H9 (cell line): ENCODE measurements around the gene TBCK. TPM values are rescaled to one million over a fixed set of nuclear protein-coding genes. Genes with fewer than 3 reads are reported as not detected.

Experiments used
- DNase-seq: peaks from one replicate; pipeline ENCODE4 v3.0.0-alpha.2; 2017
- H2AFZ ChIP-seq: one replicate; pipeline ENCODE4 v1.6.1; 2013; ENCODE audit warnings: mild to moderate bottlenecking, low read length, control low read depth, moderate library complexity
- H2AK5ac ChIP-seq: 2 replicates; pipeline ENCODE4 v1.6.1; 2013; ENCODE audit warnings: low read length, control low read depth, mixed read lengths; ENCODE audit not compliant: insufficient read length
- H2BK120ac ChIP-seq: one replicate; pipeline ENCODE4 v1.6.1; 2013; ENCODE audit warnings: low read depth, mild to moderate bottlenecking, low read length, control low read depth, inconsistent platforms; ENCODE audit not compliant: poor library complexity, severe bottlenecking
- H2BK12ac ChIP-seq: 2 replicates; pipeline ENCODE4 v1.6.1; 2013; ENCODE audit warnings: low read length, control low read depth, mixed read lengths, low read depth; ENCODE audit not compliant: insufficient read length
- H2BK15ac ChIP-seq: 2 replicates; pipeline ENCODE4 v1.6.1; 2013; ENCODE audit warnings: low read depth, low read length, control low read depth
- H2BK20ac ChIP-seq: one replicate; pipeline ENCODE4 v1.6.1; 2013; ENCODE audit warnings: low read depth, mild to moderate bottlenecking, low read length, control low read depth, inconsistent platforms; ENCODE audit not compliant: poor library complexity, severe bottlenecking
- H2BK5ac ChIP-seq: 2 replicates; pipeline ENCODE4 v1.6.1; 2013; ENCODE audit warnings: low read length, control low read depth, mixed read lengths; ENCODE audit not compliant: insufficient read length
- H3K14ac ChIP-seq: 2 replicates; pipeline ENCODE4 v1.6.1; 2013; ENCODE audit warnings: low read length, control low read depth; ENCODE audit not compliant: insufficient read depth
- H3K18ac ChIP-seq: 2 replicates; pipeline ENCODE4 v1.6.1; 2013; ENCODE audit warnings: low read depth, mild to moderate bottlenecking, mixed read lengths, low read length, control low read depth; ENCODE audit not compliant: insufficient read length
- H3K23ac ChIP-seq: 2 replicates; pipeline ENCODE4 v1.6.1; 2013; ENCODE audit warnings: low read length, control low read depth, mixed read lengths, low read depth; ENCODE audit not compliant: insufficient read length
- H3K23me2 ChIP-seq: 2 replicates; pipeline ENCODE4 v1.6.1; 2013; ENCODE audit warnings: low read depth, mild to moderate bottlenecking, mixed read lengths, low read length, control low read depth; ENCODE audit not compliant: insufficient read length, poor library complexity, severe bottlenecking
- H3K27ac ChIP-seq: 2 replicates; pipeline ENCODE4 v1.5.1; 2013; ENCODE audit warnings: low read length, control low read depth, mixed read lengths, low read depth; ENCODE audit not compliant: insufficient read length
- H3K27me3 ChIP-seq: 2 replicates; pipeline ENCODE4 v1.6.1; 2013; ENCODE audit warnings: low read length, control low read depth, inconsistent platforms; ENCODE audit not compliant: insufficient read depth
- H3K4ac ChIP-seq: 2 replicates; pipeline ENCODE4 v1.6.1; 2013; ENCODE audit warnings: low read depth, mild to moderate bottlenecking, control low read depth, inconsistent platforms, low read length, moderate library complexity
- H3K4me1 ChIP-seq: 2 replicates; pipeline ENCODE4 v1.6.1; 2013; ENCODE audit warnings: low read length, control low read depth, inconsistent platforms; ENCODE audit not compliant: insufficient read depth
- H3K4me2 ChIP-seq: 2 replicates; pipeline ENCODE4 v1.6.1; 2013; ENCODE audit warnings: low read length, control low read depth, mixed read lengths; ENCODE audit not compliant: insufficient read length, insufficient read depth
- H3K56ac ChIP-seq: 2 replicates; pipeline ENCODE4 v1.6.1; 2013; ENCODE audit warnings: low read depth, mild to moderate bottlenecking, mixed read lengths, low read length, control low read depth; ENCODE audit not compliant: insufficient read length
- H3K79me1 ChIP-seq: 2 replicates; pipeline ENCODE4 v1.6.1; 2013; ENCODE audit warnings: low read depth, mild to moderate bottlenecking, moderate library complexity, low read length, control low read depth, inconsistent platforms; ENCODE audit not compliant: insufficient read depth, poor library complexity, severe bottlenecking
- H3K79me2 ChIP-seq: 2 replicates; pipeline ENCODE4 v1.6.1; 2013; ENCODE audit warnings: low read length, control low read depth, inconsistent platforms; ENCODE audit not compliant: insufficient read depth
- H3K9ac ChIP-seq: 2 replicates; pipeline ENCODE4 v1.6.1; 2013; ENCODE audit warnings: low read length, control low read depth, mixed read lengths; ENCODE audit not compliant: insufficient read length; ENCODE audit errors: extremely low read depth
- H3K9me3 ChIP-seq: one replicate; pipeline ENCODE4 v1.6.1; 2013; ENCODE audit warnings: low read depth, low read length, inconsistent platforms; ENCODE audit not compliant: control insufficient read depth
- H3T11ph ChIP-seq: one replicate; pipeline ENCODE4 v1.6.1; 2013; ENCODE audit warnings: mild to moderate bottlenecking, low read length, control low read depth, inconsistent platforms
- H4K20me1 ChIP-seq: one replicate; pipeline ENCODE4 v1.6.1; 2013; ENCODE audit not compliant: control insufficient read depth, insufficient read length, insufficient read depth
- H4K5ac ChIP-seq: 2 replicates; pipeline ENCODE4 v1.6.1; 2013; ENCODE audit warnings: low read depth, mild to moderate bottlenecking, mixed read lengths, low read length, control low read depth; ENCODE audit not compliant: insufficient read length
- H4K8ac ChIP-seq: replicated peaks from 2 replicates; pipeline ENCODE4 v1.6.1; 2013; ENCODE audit warnings: low read length, control low read depth, mixed read lengths, low read depth; ENCODE audit not compliant: insufficient read length
- H4K91ac ChIP-seq: 2 replicates; pipeline ENCODE4 v1.6.1; 2013; ENCODE audit warnings: low read depth, mild to moderate bottlenecking, moderate library complexity, mixed read lengths, low read length, control low read depth; ENCODE audit not compliant: insufficient read length
- H3K27ac Mint-ChIP-seq, 3 experiments: 2 replicates in 2 of 3; 3 replicates in 1 of 3; pipeline ENCODE4 v1.8.0; 2020 to 2021; ENCODE audit warnings: mixed read lengths in 3 of 3, mild to moderate bottlenecking in 1 of 3, moderate library complexity in 1 of 3
- H3K27me3 Mint-ChIP-seq: 2 replicates; pipeline ENCODE4 v1.8.0; 2021; ENCODE audit warnings: low read depth, mild to moderate bottlenecking, moderate library complexity, mixed read lengths
- H3K36me3 Mint-ChIP-seq, 3 experiments: 2 replicates in 2 of 3; 3 replicates in 1 of 3; pipeline ENCODE4 v1.8.0; 2020 to 2021; ENCODE audit warnings: low read depth in 3 of 3, mixed read lengths in 3 of 3; ENCODE audit not compliant: insufficient read depth in 1 of 3
- H3K4me1 Mint-ChIP-seq, 2 experiments: 2 replicates each; pipeline ENCODE4 v1.8.0; 2020; ENCODE audit warnings: mixed read lengths in 2 of 2
- H3K4me3 Mint-ChIP-seq, 2 experiments: 2 replicates in 1 of 2; 3 replicates in 1 of 2; pipeline ENCODE4 v1.8.0; 2020 to 2021; ENCODE audit warnings: mild to moderate bottlenecking in 2 of 2, mixed read lengths in 2 of 2, moderate library complexity in 1 of 2
- H3K9me3 Mint-ChIP-seq, 2 experiments: 2 replicates in 1 of 2; 3 replicates in 1 of 2; pipeline ENCODE4 v1.8.0; 2020; ENCODE audit warnings: mild to moderate bottlenecking in 2 of 2, mixed read lengths in 2 of 2, moderate library complexity in 1 of 2
- CTCF ChIP-seq: fragments of 200-600 bp; sonication (generic); conservative IDR thresholded peaks from 3 replicates; pipeline ENCODE4 v1.8.0; 2021; ENCODE audit warnings: antibody characterized with exemption, mild to moderate bottlenecking
- WGBS: extraction: QIAGEN DNeasy Blood & Tissue Kit; methylation state at CpG from one replicate; pipeline ENCODE4 v1.1.7; 2013; ENCODE audit warnings: missing lambda C conversion rate, low lambda C conversion rate, mixed read lengths; ENCODE audit not compliant: insufficient read length; ENCODE audit errors: extremely low coverage; 5-methylcytosine and 5-hydroxymethylcytosine counted together
- total RNA-seq: library from RNA; stranded (reverse); gene quantifications from 2 replicates; pipeline ENCODE4 v1.2.1, GENCODE V29; 2021

Gene TBCK
- total RNA-seq, 1 experiment from 2014 or later, result 22.1 TPM

GRCh38 chr4:106353786-106354185, 37.8 kb upstream of the TBCK start:
- Histone ChIP-seq H2BK15ac (no peak overlapping the region), H3K4me1 (no peaks in the 10 kb centered on the region), H3K27me3 (no peaks in the 10 kb centered on the region), H3K18ac (no peak overlapping the region), H2BK12ac (no peak overlapping the region), H2BK5ac (no peak overlapping the region), H4K91ac (no peak overlapping the region), H4K20me1 (no peaks in the 10 kb centered on the region), H2BK20ac (no peak overlapping the region), H3K9me3 (no peaks in the 10 kb centered on the region), H3K23ac (no peak overlapping the region), H3K9ac (no peak overlapping the region), H3K79me2 (no peaks in the 10 kb centered on the region), H4K5ac (no peak overlapping the region), H2BK120ac (no peak overlapping the region), H3K56ac (no peak overlapping the region), H3K4ac (no peak overlapping the region), H3K4me2 (no peak overlapping the region), H3K27ac (no peak overlapping the region), H3T11ph (no peak overlapping the region), H3K79me1 (no peaks in the 10 kb centered on the region), H3K14ac (no peak overlapping the region), H3K23me2 (no peaks in the 10 kb centered on the region), H4K8ac (no peak overlapping the region), H2AFZ (no peak overlapping the region), H2AK5ac (no peak overlapping the region)
- Mint-ChIP-seq H3K36me3 (no peaks in the 10 kb centered on the region; a peak in 1 of 7 replicates), H3K27ac (no peak overlapping the region), H3K9me3 (no peaks in the 10 kb centered on the region), H3K4me1 (peaks cover 4% of the 10 kb centered on the region in 2 experiments; a peak in 1 of 4 replicates), H3K27me3 (peaks cover 2% of the 10 kb centered on the region; the same call in 1 of the 2 replicates), H3K4me3 (no peak overlapping the region)
- TF ChIP-seq CTCF, result no peak
- DNase-seq, result no peak
- no CpG with 5 or more reads among the region's 1 CpG for WGBS
